ENCODE results near the gene NELL1. TPM values are rescaled to one million over a fixed set of nuclear protein-coding genes. Genes with fewer than 3 reads are reported as not detected.

Gene NELL1
- total and polyA plus RNA-seq, 7 donors: 0.01 TPM; not detected in 6

DNA sequence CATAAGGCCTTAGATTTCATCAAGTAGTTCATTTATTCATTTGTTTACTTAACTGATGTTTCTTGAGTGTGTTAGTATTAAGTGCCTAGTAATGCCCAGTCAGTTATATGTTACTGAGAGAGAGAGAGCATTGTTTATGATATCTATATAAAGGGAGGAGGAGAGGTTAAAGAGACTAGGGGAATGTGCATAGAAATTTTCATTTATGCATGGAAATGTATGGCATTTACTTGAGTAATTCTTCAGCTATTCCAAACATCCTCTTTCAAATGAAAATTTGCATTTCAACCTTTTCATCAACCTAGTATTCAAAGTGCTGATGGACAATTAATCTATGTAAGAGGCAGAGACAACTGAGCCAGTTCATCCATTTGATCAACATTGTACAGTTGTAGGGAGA, 199.7 kb downstream of the NELL1 start:
- Histone ChIP-seq H3K27ac (no peak overlapping the region), H3K36me3 (ENCODE audit: insufficient read depth in 1 of 2, low read depth in 1 of 2) (no peaks in the 10 kb centered on the region), H3K4me1 (no peaks in the 10 kb centered on the region), H3K9me3 (no peaks in the 10 kb centered on the region), H3K4me3 (no peak overlapping the region), H3K27me3 (ENCODE audit: insufficient read depth in 3 of 3, low read length in 2 of 3) (no peaks in the 10 kb centered on the region)
- ATAC-seq (no peak), DNase-seq (no peak)
- intact Hi-C loops (cut with DNase I): no loop called here
- TF ChIP-seq, protein P1, sequence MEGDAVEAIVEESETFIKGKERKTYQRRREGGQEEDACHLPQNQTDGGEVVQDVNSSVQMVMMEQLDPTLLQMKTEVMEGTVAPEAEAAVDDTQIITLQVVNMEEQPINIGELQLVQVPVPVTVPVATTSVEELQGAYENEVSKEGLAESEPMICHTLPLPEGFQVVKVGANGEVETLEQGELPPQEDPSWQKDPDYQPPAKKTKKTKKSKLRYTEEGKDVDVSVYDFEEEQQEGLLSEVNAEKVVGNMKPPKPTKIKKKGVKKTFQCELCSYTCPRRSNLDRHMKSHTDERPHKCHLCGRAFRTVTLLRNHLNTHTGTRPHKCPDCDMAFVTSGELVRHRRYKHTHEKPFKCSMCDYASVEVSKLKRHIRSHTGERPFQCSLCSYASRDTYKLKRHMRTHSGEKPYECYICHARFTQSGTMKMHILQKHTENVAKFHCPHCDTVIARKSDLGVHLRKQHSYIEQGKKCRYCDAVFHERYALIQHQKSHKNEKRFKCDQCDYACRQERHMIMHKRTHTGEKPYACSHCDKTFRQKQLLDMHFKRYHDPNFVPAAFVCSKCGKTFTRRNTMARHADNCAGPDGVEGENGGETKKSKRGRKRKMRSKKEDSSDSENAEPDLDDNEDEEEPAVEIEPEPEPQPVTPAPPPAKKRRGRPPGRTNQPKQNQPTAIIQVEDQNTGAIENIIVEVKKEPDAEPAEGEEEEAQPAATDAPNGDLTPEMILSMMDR (IDR thresholded peaks at IDR 0.05): no peak

DNA sequence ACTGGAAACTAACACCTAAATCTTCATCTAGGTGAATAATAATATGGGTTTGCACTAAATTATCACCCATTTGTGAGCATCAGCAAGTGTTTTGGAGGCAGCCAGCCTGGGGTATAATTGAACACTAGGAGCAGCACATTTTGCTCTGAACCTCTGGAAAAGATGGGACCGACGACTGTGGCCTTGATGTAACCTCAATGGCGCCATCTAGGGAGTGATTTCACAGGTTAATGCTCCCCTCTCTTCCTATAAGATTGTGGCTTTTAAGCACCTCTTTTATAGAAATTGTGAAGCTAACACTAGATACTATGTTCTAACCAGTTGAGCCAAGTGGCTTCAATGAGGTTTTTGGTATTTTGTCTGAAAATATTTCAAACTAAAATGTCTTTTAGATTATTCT, 203.7 kb downstream of the NELL1 start:
- Histone ChIP-seq H3K9me3 (no peaks in the 10 kb centered on the region), H3K4me3 (no peak overlapping the region), H3K27me3 (ENCODE audit: insufficient read depth in 3 of 3, low read length in 2 of 3) (no peaks in the 10 kb centered on the region), H3K4me1 (no peaks in the 10 kb centered on the region), H3K36me3 (ENCODE audit: insufficient read depth in 1 of 2, low read depth in 1 of 2) (no peaks in the 10 kb centered on the region), H3K27ac (no peak overlapping the region)
- ATAC-seq (no peak), DNase-seq (no peak)
- TF ChIP-seq, protein P1 (IDR thresholded peaks at IDR 0.05): no peak
- intact Hi-C loops (cut with DNase I): no loop called here
- 1 to 6% (median 1%) methylated on average over 3 of the region's 3 CpGs for WGBS, 3 donors

DNA sequence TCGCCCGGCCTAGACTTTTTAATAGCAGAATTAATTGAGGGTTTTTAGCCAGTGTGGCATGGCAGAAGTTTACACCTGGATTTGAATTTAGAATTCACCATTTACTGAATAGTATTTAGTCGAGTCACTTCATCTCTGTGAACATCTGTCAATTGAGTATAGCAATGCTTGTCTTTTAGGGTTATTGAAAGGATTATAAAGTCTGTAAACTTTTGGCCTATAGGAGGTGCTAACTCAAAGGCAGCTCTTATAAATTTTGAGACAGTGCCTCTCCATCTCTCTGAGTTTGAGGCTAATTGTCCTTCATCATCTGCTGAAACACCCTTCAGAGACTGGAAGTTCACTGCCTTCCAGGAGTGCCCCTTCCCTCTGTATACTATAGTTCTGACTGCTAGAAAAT, 205.0 kb downstream of the NELL1 start:
- ATAC-seq (no peak), DNase-seq (no peak)
- H3K27me3 ChIP-seq (ENCODE audit: insufficient read depth in 3 of 3, low read length in 2 of 3): no peaks in the 10 kb centered on the region
- no peaks in the 10 kb centered on the region for H3K4me1 ChIP-seq
- intact Hi-C loops (cut with DNase I): no loop called here
- TF ChIP-seq, protein P1 (IDR thresholded peaks at IDR 0.05): no peak
- H3K27ac ChIP-seq: no peak overlapping the region
- H3K9me3 ChIP-seq: no peaks in the 10 kb centered on the region
- WGBS, 3 donors: 80 to 87% (median 84%) methylated on average over 3 of the region's 3 CpGs
- no peaks in the 10 kb centered on the region for H3K36me3 ChIP-seq (ENCODE audit: insufficient read depth in 1 of 2, low read depth in 1 of 2)
- no peak overlapping the region for H3K4me3 ChIP-seq

DNA sequence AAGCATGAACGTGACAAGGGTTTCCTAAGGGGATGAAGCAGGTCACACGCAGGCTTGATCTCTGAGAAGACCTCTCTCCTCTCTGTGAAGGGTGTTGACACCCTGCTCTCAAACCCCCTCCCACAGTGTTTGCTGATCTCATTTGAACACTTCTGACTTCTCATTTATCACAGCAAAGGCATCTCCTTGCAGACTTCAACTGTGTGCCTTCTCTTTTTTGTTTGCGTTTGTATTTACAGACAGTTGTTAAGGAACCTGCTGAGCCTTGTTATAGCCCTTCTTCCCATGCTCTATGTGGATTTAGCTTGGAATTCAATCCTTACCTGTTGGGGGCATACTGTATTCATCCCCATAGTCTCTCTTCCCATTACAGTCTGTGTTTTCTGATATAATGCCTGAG, 206.5 kb downstream of the NELL1 start:
- ATAC-seq: no peak
- 25 to 36% (median 28%) methylated on average over 3 of the region's 3 CpGs for WGBS, 3 donors

DNA sequence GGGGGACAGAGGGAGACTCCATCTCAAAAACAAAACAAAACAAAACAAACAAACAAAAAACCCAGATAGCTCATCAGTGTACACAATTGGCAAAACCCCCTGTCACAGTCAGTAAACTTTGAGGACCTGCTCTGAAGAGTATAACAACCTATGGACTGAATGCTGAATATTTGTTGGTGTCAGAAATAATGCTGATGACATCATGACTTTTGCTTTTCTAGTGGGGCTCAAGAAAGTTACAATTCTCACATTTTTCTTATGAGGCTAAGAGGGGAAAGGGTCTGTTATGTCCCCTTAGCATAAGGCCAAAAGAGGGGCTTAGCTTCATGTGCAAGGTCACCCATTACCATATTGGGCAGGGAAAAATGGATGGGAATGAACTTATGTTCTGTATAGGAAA, 207.4 kb downstream of the NELL1 start:
- H3K9me3 ChIP-seq: no peaks in the 10 kb centered on the region
- DNase-seq: no peak
- H3K4me1 ChIP-seq: no peaks in the 10 kb centered on the region
- no peak overlapping the region for H3K27ac ChIP-seq
- H3K27me3 ChIP-seq (ENCODE audit: insufficient read depth in 3 of 3, low read length in 2 of 3): no peaks in the 10 kb centered on the region
- TF ChIP-seq, protein P1 (IDR thresholded peaks at IDR 0.05): no peak
- ATAC-seq: no peak
- H3K36me3 ChIP-seq (ENCODE audit: insufficient read depth in 1 of 2, low read depth in 1 of 2): no peaks in the 10 kb centered on the region
- intact Hi-C loops (cut with DNase I): no loop called here
- H3K4me3 ChIP-seq: no peak overlapping the region

More for the DNA sequence above, 206.5 kb downstream of the NELL1 start:
- H3K9me3 ChIP-seq: no peaks in the 10 kb centered on the region
- intact Hi-C loops (cut with DNase I): no loop called here
- no peaks in the 10 kb centered on the region for H3K4me1 ChIP-seq
- H3K27me3 ChIP-seq (ENCODE audit: insufficient read depth in 3 of 3, low read length in 2 of 3): no peaks in the 10 kb centered on the region
- H3K27ac ChIP-seq: no peak overlapping the region
- TF ChIP-seq, protein P1 (IDR thresholded peaks at IDR 0.05): no peak
- DNase-seq: no peak
- no peaks in the 10 kb centered on the region for H3K36me3 ChIP-seq (ENCODE audit: insufficient read depth in 1 of 2, low read depth in 1 of 2)
- H3K4me3 ChIP-seq: no peak overlapping the region

All from psoas muscle (tissue), 8 donors.